ENCODE data around the gene NUP58.

GRCh38 chr13:25380082-25380481, 78.7 kb downstream of the NUP58 start:
- TF ChIP-seq CTCF (IDR thresholded peaks at IDR 0.05 in 4 of 5, conservative IDR thresholded peaks at IDR 0.05 in 1 of 5) (no peak), POLR2A (IDR thresholded peaks at IDR 0.05) (no peak)

All from gastrocnemius medialis (tissue), 4 donors.